Transverse colon (tissue), 4 donors: Measurements from ENCODE around the gene TRIM44. TPM values are rescaled to one million over a fixed set of nuclear protein-coding genes. Genes with fewer than 3 reads are reported as not detected.

Experiments
- DNase-seq: peaks from one replicate; pipeline ENCODE4 v3.0.0-alpha.2; 2019
- H3K27ac ChIP-seq, 4 donors: fragments of 200-600 bp; sonication (generic); 2 replicates each; pipeline ENCODE4 v1.5.1; 2016 to 2018; ENCODE audit warnings: inconsistent platforms in 4 of 4
- H3K27me3 ChIP-seq: fragments of 200-600 bp; sonication (generic); 2 replicates; pipeline ENCODE4 v1.5.1; 2017; ENCODE audit warnings: inconsistent platforms
- H3K36me3 ChIP-seq, 4 donors: fragments of 200-600 bp; sonication (generic); 2 replicates each; pipeline ENCODE4 v1.5.1; 2017 to 2019; ENCODE audit warnings: inconsistent platforms in 4 of 4
- H3K4me1 ChIP-seq, 4 donors: fragments of 200-600 bp; sonication (generic); 2 replicates each; pipeline ENCODE4 v1.5.1; 2017 to 2020; ENCODE audit warnings: inconsistent platforms in 4 of 4
- H3K4me3 ChIP-seq, 4 donors: fragments of 200-600 bp; sonication (generic); 1 replicate in 1 of 4; 2 replicates in 3 of 4; pipeline versions ENCODE4 v1.5.1 to v1.6.1; 2017 to 2019; ENCODE audit warnings: inconsistent platforms in 4 of 4
- H3K9me3 ChIP-seq, 2 donors: fragments of 200-600 bp; sonication (generic); 2 replicates each; pipeline ENCODE4 v1.5.1; 2017 to 2019; ENCODE audit warnings: inconsistent platforms in 2 of 2
- CTCF ChIP-seq, 5 experiments: fragments of 200-600 bp in 3 of 5; fragments of 450-650 bp in 2 of 5; sonication (generic) in 3 of 5; IDR thresholded peaks; 1 replicate in 2 of 5; 2 replicates in 3 of 5; pipeline ENCODE4 v1.5.1; 2016 to 2017; ENCODE audit warnings: antibody characterized with exemption in 5 of 5, inconsistent platforms in 3 of 5, mild to moderate bottlenecking in 2 of 5, moderate library complexity in 1 of 5
- EP300 ChIP-seq: sonication (generic); formaldehyde crosslinking; IDR thresholded peaks from one replicate; pipeline ENCODE4 v1.6.1; 2017; ENCODE audit warnings: antibody characterized with exemption, low read depth
- POLR2A ChIP-seq: fragments of 450-650 bp; IDR thresholded peaks from one replicate; pipeline ENCODE4 v1.6.1; 2016; ENCODE audit warnings: antibody characterized with exemption, mild to moderate bottlenecking, moderate library complexity
- POLR2AphosphoS5 ChIP-seq, 3 donors: sonication (generic); formaldehyde crosslinking; IDR thresholded peaks; one replicate each; pipeline ENCODE4 v1.6.1; 2016; ENCODE audit warnings: antibody characterized with exemption in 3 of 3
- WGBS, 2 donors: methylation state at CpG; one replicate each; pipeline ENCODE4 v1.1.5; 2018; ENCODE audit warnings: low coverage in 1 of 2; 5-methylcytosine and 5-hydroxymethylcytosine counted together
- in situ Hi-C, 4 donors: fragments of 200-750 bp; cut with MboI; loops; one replicate each; pipeline versions ENCODE4 v1.15.0 to v1.15.1; 2017; ENCODE audit warnings: low sequenced_read_pairs in 3 of 4, low pct_ligation_motif_present in 1 of 4, low pct_unique_long_range_greater_than_20kb in 1 of 4
- intact Hi-C: fragments of 100-400 bp; cut with DNase I; formaldehyde crosslinking; loops from one replicate; pipeline ENCODE4 v1.15.1; 2023; ENCODE audit warnings: low total_unique reads
- total RNA-seq, 4 donors: library from RNA; depleted of rRNA; stranded (reverse); fragments of >200 nt; gene quantifications; one replicate each; pipeline ENCODE4 v1.1.0, GENCODE V29; 2016

Gene TRIM44
- total RNA-seq, 4 donors from 2014 or later, result 17.9 to 93.9 (median 37.5) TPM

GRCh38 chr11:35845860-35846259 lies 183.3 kb downstream of the TRIM44 start:
- H3K4me3 ChIP-seq, result no peak overlapping the region
- DNase-seq, result no peak
- no peaks in the 10 kb centered on the region for H3K9me3 ChIP-seq
- H3K4me1 ChIP-seq, result no peaks in the 10 kb centered on the region
- no peaks in the 10 kb centered on the region for H3K36me3 ChIP-seq
- 80 to 100% methylated on average over 2 of the region's 2 CpGs for WGBS, 2 donors
- H3K27ac ChIP-seq, result no peak overlapping the region
- intact Hi-C loops, result no loop called here
- no peaks in the 10 kb centered on the region for H3K27me3 ChIP-seq
- TF ChIP-seq CTCF (IDR thresholded peaks at IDR 0.05), result no peak
- in situ Hi-C loops, result no loop called here

- intact Hi-C loops (no loop called here), in situ Hi-C loops (no loop called here)
- Histone ChIP-seq H3K9me3 (no peaks in the 10 kb centered on the region), H3K4me3 (no peak overlapping the region), H3K27ac (no peak overlapping the region), H3K27me3 (no peaks in the 10 kb centered on the region), H3K36me3 (no peaks in the 10 kb centered on the region), H3K4me1 (no peaks in the 10 kb centered on the region)
- no peak for TF ChIP-seq POLR2AphosphoS5 (IDR thresholded peaks at IDR 0.05)
- TF ChIP-seq CTCF (IDR thresholded peaks at IDR 0.05), result no peak
- TF ChIP-seq EP300, result no peak
- TF ChIP-seq POLR2A, result no peak
- 87% methylated on average over 5 of the region's 5 CpGs; no CpG with 5 or more reads in 1 of the 2 donors for WGBS, 2 donors
- no peak for DNase-seq
Measured at GRCh38 chr11:35846874-35847273, 184.3 kb downstream of the TRIM44 start.

GRCh38 chr11:35847473-35847872 lies 184.9 kb downstream of the TRIM44 start:
- no peak overlapping the region for H3K27ac ChIP-seq
- intact Hi-C loops, result no loop called here
- DNase-seq, result no peak
- H3K9me3 ChIP-seq, result no peaks in the 10 kb centered on the region
- H3K36me3 ChIP-seq, result no peaks in the 10 kb centered on the region
- no CpG with 5 or more reads among the region's 2 CpGs for WGBS, 2 donors
- no peaks in the 10 kb centered on the region for H3K4me1 ChIP-seq
- TF ChIP-seq POLR2A (no peak), POLR2AphosphoS5 (IDR thresholded peaks at IDR 0.05) (no peak), EP300 (no peak), CTCF (IDR thresholded peaks at IDR 0.05) (no peak)
- no peaks in the 10 kb centered on the region for H3K27me3 ChIP-seq
- in situ Hi-C loops, result no loop called here
- H3K4me3 ChIP-seq, result no peak overlapping the region

GRCh38 chr11:35848616-35849015 lies 186.0 kb downstream of the TRIM44 start:
- 59 to 61% methylated on average over 4 of the region's 4 CpGs for WGBS, 2 donors

More at GRCh38 chr11:35848616-35849015, 186.0 kb downstream of the TRIM44 start:
- Histone ChIP-seq H3K9me3 (no peaks in the 10 kb centered on the region), H3K4me3 (no peak overlapping the region), H3K27ac (no peak overlapping the region), H3K36me3 (no peaks in the 10 kb centered on the region), H3K4me1 (no peaks in the 10 kb centered on the region), H3K27me3 (no peaks in the 10 kb centered on the region)
- TF ChIP-seq EP300 (no peak), POLR2A (no peak), POLR2AphosphoS5 (IDR thresholded peaks at IDR 0.05) (no peak), CTCF (IDR thresholded peaks at IDR 0.05) (no peak)
- intact Hi-C loops (no loop called here), in situ Hi-C loops (no loop called here)
- DNase-seq, result no peak
